Forelimb muscle (tissue), 1 donor: ENCODE data around the gene GMDS. TPM values are rescaled to one million over a fixed set of nuclear protein-coding genes. Genes with fewer than 3 reads are reported as not detected.
A peak's percentile ranks its signal among the peaks of the same experiment; 100 is the strongest.

Source experiments
- DNase-seq: peaks from one replicate; pipeline ENCODE4 v3.0.0-alpha.2; 2013; ENCODE audit warnings: low read depth
- polyA plus RNA-seq: library from polyadenylated mRNA; unstranded; fragments of 120-200 nt; gene quantifications from one replicate; pipeline ENCODE4 v1.2.1, GENCODE V29; 2013; ENCODE audit not compliant: insufficient read length

Gene GMDS
- polyA plus RNA-seq, 1 donor: 10.4 TPM

DNA sequence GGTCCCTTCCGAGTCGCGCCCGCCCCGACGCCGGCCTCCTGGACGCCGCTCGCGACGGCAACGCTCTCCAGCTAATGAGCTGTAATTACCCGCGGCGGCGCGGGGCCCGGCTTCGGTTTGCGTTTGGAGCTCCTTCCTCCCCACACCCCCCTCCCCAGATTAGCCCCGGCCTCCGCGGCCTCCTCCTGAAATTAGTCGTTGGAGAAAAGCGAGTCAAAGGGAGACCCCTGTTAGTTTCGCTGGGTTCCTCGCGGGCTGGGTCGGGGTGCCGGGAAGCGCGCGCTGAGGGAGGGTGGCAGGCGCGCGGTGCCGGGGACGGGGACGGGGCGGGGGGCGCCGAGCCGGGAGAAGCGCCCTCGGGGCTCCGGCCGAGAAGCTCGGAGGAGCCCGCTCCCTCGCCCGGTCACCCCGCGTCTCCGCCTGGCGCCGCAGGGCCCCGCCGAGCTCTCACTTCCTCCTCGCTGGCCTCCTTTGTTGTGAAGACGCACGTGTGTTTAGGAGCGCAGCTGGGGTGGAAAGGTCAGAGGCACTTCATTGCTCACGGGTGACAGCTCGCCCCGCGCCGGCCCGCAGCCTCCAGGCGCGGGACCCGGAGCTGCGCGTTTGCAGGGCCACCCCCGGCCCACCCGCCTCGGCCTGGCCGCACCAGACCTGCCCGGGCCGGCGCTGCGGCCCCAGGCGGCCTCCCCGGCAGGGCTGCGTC is 630.8 kb downstream of the GMDS start:
- DNase-seq: no peak

DNA sequence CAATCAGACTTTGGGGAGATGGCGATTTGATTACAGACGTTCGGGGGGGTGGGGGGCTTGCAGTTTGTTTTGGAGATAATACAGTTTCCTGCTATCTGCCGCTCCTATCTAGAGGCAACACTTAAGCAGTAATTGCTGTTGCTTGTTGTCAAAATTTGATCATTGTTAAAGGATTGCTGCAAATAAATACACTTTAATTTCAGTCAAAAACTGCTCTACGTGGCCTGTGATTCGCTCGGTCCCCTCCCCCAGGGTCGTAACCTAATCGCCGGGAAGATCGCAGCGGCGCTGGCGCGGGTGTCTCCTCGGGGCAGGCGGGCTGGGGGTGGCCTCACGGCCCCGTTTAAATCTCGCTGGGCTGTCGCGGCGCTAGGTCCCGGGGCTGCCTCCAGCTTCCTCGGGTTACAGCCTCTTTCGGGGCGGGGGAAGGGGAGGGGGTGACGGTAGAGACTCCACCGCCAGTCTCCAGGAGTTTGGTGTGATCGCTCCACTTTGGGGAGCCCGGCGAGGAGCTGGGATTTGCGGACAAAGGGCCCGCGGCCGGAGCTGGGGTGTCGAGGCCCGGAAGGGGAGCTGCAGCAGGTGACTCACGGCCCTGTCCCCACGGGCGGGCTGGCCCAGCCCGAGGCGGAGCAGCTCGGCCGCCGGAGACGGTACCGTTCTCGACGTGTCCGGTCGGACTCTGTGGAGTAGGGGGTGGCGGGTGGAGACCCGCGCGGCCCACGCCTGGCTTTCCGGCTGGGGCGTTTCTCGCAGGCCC is 631.5 kb downstream of the GMDS start:
- no peak for DNase-seq

DNA sequence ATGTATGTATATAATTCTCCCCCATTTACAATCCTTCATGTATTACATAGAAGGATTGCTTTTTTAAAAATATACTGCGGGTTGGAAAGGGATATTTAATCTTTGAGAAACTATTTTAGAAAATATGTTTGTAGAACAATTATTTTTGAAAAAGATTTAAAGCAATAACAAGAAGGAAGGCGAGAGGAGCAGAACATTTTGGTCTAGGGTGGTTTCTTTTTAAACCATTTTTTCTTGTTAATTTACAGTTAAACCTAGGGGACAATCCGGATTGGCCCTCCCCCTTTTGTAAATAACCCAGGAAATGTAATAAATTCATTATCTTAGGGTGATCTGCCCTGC is 632.1 kb downstream of the GMDS start:
- no peak for DNase-seq

DNA sequence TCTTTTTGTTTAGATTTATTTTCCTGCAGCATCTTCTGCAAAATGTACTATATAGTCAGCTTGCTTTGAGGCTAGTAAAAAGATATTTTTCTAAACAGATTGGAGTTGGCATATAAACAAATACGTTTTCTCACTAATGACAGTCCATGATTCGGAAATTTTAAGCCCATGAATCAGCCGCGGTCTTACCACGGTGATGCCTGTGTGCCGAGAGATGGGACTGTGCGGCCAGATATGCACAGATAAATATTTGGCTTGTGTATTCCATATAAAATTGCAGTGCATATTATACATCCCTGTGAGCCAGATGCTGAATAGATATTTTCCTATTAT is 632.5 kb downstream of the GMDS start:
- DNase-seq: no peak

DNA sequence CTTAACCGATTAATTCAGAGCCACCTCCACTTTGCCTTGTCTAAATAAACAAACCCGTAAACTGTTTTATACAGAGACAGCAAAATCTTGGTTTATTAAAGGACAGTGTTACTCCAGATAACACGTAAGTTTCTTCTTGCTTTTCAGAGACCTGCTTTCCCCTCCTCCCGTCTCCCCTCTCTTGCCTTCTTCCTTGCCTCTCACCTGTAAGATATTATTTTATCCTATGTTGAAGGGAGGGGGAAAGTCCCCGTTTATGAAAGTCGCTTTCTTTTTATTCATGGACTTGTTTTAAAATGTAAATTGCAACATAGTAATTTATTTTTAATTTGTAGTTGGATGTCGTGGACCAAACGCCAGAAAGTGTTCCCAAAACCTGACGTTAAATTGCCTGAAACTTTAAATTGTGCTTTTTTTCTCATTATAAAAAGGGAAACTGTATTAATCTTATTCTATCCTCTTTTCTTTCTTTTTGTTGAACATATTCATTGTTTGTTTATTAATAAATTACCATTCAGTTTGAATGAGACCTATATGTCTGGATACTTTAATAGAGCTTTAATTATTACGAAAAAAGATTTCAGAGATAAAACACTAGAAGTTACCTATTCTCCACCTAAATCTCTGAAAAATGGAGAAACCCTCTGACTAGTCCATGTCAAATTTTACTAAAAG is 633.0 kb downstream of the GMDS start:
- no peak for DNase-seq

DNA sequence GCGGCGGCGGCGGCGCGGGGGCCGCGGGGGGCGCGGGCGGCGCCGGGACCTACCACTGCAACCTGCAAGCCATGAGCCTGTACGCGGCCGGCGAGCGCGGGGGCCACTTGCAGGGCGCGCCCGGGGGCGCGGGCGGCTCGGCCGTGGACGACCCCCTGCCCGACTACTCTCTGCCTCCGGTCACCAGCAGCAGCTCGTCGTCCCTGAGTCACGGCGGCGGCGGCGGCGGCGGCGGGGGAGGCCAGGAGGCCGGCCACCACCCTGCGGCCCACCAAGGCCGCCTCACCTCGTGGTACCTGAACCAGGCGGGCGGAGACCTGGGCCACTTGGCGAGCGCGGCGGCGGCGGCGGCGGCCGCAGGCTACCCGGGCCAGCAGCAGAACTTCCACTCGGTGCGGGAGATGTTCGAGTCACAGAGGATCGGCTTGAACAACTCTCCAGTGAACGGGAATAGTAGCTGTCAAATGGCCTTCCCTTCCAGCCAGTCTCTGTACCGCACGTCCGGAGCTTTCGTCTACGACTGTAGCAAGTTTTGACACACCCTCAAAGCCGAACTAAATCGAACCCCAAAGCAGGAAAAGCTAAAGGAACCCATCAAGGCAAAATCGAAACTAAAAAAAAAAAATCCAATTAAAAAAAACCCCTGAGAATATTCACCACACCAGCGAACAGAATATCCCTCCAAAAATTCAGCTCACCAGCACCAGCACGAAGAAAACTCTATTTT is 633.7 kb downstream of the GMDS start:
- no peak for DNase-seq

DNA sequence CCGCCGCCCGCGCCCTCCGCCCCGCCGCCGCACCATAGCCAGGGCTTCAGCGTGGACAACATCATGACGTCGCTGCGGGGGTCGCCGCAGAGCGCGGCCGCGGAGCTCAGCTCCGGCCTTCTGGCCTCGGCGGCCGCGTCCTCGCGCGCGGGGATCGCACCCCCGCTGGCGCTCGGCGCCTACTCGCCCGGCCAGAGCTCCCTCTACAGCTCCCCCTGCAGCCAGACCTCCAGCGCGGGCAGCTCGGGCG is 634.2 kb downstream of the GMDS start:
- DNase-seq: no peak

DNA sequence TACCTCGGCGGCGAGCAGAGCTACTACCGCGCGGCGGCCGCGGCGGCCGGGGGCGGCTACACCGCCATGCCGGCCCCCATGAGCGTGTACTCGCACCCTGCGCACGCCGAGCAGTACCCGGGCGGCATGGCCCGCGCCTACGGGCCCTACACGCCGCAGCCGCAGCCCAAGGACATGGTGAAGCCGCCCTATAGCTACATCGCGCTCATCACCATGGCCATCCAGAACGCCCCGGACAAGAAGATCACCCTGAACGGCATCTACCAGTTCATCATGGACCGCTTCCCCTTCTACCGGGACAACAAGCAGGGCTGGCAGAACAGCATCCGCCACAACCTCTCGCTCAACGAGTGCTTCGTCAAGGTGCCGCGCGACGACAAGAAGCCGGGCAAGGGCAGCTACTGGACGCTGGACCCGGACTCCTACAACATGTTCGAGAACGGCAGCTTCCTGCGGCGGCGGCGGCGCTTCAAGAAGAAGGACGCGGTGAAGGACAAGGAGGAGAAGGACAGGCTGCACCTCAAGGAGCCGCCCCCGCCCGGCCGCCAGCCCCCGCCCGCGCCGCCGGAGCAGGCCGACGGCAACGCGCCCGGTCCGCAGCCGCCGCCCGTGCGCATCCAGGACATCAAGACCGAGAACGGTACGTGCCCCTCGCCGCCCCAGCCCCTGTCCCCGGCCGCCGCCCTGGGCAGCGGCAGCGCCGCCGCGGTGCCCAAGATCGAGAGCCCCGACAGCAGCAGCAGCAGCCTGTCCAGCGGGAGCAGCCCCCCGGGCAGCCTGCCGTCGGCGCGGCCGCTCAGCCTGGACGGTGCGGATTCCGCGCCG is 634.7 kb downstream of the GMDS start:
- no peak for DNase-seq

DNA sequence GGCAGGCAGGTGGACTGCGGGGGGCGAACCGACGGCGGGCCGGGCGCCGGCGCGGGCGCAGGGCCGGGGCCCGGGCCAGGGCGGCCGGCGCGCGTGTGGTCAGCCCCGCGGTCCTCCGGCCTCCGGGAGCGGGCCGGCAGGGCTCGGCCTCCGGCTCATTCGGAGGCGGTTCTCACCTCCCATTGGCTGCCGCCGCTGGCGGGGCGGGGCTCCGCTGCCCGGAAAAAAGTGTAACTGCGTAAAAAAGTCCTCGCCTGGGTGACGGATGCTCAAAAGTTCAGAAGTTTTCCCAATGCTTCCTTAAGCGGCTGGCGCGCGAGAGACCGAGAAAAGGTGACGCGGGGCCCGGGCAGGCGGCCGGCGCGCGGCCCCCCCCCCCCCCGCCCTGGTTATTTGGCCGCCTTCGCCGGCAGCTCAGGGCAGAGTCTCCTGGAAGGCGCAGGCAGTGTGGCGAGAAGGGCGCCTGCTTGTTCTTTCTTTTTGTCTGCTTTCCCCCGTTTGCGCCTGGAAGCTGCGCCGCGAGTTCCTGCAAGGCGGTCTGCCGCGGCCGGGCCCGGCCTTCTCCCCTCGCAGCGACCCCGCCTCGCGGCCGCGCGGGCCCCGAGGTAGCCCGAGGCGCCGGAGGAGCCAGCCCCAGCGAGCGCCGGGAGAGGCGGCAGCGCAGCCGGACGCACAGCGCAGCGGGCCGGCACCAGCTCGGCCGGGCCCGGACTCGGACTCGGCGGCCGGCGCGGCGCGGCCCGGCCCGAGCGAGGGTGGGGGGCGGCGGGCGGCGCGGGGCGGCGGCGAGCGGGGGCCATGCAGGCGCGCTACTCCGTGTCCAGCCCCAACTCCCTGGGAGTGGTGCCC is 635.5 kb downstream of the GMDS start, which contains the start of gene FOXC1:
Gene FOXC1 (plus strand): TSS at position 268 of the 849 bp plus-strand sequence. CDS start 531 bp downstream, at position 799.
- peak; percentile 73 for DNase-seq

DNA sequence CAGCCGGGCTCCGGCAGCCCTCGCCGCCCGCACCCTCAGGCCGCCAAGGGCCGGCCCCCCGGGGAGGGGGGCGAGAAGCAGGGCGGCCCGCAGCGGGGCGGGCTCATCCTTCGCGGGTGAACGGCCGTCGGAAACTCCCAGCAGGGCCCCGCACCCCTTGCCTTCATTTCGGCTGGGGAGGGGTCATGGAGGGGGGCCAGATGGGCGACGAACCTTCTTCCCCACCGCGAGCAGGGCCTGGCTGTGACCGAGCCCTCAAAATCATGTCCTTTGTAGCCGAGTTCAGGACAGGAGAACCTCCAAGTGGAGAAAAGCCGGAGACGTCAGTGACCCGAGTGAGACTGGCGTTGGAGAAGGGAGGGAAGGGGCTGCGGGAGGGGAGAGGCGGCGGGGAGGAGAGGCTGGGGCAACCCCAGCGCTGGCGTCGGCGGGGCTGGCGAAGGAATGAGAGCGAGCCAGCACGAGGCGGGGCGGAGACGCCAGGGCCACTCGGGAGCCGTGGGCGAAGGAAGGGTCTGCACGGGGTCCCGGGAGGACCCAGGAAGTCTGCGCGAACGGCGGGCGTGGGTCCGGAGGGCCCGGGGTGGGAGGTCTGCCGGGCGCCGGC is 636.3 kb downstream of the GMDS start:
- DNase-seq: no peak

DNA sequence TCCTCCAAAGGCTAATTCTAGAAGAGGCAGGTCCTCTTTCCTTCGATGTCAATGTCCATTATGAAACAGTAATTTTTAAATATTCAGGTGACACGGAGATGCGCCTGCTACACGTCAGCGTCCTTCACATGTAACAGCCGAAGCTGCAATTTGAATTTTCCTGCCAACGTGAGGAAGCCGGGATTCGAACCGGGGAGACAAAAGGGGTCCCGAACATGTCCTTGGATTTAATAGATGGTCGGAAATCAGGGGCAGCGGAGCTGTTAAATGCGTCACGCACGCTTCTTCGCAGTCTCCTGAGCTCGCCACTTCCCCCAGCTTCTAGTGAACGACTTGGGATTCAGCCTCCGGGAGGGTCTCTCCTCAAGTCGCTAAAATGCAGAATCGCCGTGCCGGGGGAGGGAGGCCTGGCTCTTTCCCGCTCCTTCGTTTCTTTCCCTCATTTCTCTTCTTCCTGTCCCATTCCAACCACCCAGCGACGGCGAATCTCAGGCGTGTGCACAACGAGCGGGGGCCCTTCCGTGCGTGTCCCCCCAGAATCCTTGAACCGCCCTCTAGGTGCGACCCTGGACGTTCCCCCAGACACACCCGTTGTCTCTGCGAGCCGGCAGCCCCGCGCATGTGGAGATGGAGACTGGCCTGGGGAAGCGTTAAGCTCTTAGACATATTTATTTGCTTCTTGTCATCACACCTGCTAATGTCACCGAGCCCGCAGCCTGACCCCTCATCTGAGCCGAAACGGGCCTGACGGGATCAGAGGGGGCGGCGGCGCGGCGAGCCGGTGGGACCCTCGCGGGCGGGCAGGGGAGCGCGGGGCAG is 637.0 kb downstream of the GMDS start:
- DNase-seq: no peak

DNA sequence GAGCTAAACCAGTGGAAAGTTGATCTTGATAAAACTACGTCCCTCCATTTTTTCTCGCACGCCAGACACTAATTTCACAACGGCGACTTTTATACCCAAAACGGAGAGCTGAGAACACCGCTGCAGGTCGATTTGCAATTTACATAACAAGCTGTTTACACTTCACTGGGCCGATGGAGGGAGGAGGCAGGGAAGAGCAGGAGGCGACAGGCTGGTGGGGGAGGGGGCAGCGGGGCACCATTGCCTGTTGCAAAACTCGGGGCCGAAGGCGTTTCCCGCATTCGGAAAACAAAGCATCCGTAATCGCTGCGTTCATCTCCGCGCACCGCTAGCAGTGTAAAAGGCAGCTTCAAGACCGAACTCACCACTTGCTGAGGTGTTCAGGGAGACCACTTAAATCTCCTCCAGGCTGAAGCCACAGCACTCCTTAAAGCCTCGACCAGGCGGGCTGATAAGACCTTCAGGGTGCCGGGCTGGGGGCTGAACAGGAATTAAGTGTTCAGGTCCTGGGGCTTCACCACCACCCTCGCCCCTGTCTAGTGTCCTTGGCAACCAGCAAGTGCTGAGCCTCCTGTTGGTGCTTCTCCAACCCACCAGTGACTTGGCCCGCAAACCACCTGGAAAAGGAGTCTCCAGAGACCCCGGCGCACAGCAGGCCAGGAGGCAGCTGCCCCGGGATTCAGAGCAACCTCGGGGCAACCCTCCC is 637.7 kb downstream of the GMDS start:
- no peak for DNase-seq

DNA sequence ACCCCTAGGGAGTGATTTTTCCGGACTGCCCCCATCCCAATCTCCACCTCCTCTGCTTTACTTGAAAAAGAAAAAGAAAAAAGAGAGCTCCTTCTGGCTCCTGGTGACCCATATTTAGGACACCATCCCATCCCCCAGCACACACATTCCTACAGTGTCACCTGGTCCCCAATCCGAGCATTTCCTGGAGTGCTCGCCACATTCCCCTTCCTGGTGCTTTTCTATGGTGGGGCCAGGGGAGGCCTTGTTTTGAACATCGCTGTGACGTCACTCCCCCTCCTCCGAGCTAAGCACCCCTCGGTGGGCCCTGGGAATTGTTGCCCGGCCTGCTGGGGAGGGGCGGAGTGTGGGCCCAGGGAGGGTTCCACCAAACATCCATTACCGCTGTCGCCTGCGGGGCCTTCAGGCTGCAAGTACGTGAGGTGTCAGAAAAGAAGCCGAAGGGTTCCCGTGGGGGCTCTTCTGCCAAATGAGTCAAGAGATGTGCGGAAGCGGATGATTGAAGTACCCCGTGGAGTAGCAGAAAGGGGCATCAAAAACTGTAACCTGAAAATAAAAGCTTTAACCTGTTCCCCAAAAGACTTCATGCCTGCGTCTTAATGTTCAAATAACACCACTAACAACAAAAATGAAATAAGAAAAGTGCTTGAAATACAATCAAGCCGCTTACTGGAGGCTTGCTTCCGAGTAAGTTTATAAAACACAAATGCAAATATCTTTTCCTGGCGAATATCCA is 638.5 kb downstream of the GMDS start:
- no peak for DNase-seq

DNA sequence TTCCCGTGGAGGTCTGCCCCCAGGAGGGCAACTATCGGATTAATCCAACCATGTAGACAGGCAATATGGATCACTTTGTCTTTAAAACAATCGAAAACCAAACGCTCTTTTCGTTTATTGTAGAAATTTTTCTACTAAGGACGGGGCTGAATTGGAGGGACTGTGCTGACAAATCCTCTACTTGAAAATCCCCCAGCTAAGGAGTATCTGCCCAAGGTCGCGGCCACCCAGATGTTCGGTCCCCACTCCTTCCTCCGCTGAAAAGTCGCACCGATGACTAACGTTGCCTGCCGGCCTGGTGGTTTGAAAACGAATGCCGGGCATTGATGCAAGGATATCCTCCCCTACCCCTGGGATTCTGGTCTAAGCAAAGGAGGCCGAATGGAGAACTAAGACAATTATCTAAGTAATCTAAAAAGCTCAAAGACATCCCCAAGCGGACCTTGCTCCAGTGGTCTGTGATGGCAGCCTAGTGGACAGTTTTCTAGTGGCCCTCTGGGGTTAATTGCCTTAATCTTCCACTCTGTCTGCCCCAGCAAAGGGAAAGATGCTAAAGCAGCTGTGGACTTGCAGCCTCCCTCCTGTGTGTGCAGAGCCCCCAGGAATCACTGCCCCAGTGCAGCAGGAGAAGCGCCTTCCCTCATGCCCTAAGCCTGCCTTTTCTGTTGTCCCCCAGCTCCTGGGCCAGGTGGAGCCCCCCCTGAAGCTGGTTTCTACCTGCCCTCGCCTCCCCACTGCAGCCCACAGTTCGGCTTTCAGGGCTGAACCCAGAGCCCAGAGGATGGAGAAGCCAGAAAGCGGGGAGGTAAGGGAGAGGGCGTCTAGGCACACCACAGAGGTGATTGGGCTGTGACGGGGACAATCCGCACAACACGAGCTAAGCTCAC is 639.3 kb downstream of the GMDS start:
- no peak for DNase-seq

DNA sequence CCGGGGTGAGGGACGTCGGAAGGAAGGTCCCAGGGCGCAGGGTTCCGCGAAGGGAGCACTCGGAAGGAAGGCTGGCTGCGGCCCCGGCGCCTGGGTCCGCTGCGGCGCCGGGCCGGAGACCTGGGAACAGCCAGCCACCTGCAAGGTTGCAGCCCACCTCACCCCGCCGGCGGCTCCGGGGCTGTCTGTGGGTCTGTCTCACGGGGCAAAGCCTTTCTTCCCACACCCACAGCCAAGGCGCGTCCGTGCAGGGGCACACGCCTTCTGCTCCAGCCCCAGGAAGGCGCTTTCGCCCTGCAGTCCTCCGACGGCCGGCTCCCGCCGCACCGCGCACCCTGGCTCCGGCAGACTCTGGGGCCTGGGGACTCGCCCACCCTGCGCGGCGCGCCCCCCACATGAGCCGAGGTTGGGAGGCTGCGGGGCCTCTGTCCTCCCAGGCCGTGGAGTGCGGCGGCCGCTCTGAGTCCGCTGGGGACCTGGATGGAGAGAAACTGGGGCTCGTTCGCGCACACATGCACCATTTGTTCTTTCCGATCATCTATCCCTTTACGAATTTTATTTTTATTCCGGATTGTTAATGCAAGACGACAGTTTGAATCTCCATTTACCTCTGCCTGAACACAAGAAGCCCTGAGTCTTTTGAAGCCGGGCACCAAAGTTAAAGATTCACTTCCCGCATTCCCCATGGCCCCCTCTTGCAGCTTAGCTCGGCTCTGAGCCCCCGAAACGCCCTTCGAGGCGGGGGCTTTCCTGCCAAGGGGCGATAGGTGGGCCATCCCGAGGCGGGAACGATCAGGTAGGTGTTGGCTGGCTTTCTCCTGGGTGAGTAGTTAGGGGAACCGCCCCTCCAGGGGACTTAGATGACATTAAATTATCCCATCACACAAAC is 640.2 kb downstream of the GMDS start:
- no peak for DNase-seq
